NCI-H146 (cell line): Measurements from ENCODE around the gene APP.
"Not testable (repeated sequence)": the region's sequence is repeated elsewhere in the genome, so short reads cannot be mapped to it uniquely, and the experiment has no call there.

Source experiments
- DNase-seq: peaks from one replicate; lab custom pipeline; 2025; lab: John Stamatoyannopoulos, UW

APP gene

GRCh38 chr21:26097475-26097874 is 73.1 kb downstream of the APP start:
- no peak for DNase-seq

DNA sequence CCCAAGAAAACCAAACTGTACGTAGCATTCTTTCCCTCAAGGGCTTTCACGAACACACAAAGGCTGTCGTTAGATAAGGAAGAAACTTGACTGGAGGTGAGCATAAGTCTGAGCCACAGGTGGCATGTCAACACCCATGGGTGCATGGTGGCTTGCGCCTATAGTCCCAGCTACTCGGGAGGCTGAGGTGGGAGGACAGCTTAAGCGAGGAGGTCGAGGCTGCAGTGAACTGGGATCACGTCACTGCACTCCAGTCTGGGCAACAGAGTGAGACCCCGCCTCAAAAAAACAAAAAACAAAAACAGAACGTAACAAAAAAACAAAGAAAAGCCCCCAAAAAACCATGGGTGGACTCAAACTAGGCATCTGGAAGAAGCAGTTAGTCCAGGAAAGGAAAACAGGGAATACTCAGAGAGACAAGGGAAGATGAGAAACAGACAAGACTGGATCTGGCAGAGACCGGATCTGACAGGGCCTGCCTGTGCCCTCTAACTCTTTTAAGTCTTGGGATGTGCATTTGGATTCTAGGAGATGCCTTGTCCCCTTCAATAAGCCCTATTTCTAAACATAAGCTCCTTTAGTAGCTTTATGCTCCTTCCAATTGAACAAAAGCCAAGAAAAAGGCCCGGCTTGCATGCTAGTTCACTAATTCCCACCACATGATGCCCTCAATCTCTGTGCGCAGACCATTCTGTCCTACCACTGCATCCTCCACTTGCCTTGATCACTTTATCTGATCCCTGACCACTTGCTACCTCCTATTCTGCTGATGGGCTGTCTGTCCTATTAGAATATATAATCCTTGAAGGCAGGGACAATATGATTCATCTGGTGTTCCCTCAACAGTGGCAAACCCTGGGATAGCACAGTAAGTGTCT is 73.8 kb downstream of the APP start:
- no peak for DNase-seq

- DNase-seq = no peak
Observed at GRCh38 chr21:26095131-26095530, 75.4 kb downstream of the APP start.

GRCh38 chr21:26093122-26093521 is 77.4 kb downstream of the APP start:
- no peak for DNase-seq

GRCh38 chr21:26091480-26092018 is 79.0 kb downstream of the APP start:
- DNase-seq = no peak

- no peak for DNase-seq
Observed at GRCh38 chr21:26089730-26090129, 80.8 kb downstream of the APP start.

DNA sequence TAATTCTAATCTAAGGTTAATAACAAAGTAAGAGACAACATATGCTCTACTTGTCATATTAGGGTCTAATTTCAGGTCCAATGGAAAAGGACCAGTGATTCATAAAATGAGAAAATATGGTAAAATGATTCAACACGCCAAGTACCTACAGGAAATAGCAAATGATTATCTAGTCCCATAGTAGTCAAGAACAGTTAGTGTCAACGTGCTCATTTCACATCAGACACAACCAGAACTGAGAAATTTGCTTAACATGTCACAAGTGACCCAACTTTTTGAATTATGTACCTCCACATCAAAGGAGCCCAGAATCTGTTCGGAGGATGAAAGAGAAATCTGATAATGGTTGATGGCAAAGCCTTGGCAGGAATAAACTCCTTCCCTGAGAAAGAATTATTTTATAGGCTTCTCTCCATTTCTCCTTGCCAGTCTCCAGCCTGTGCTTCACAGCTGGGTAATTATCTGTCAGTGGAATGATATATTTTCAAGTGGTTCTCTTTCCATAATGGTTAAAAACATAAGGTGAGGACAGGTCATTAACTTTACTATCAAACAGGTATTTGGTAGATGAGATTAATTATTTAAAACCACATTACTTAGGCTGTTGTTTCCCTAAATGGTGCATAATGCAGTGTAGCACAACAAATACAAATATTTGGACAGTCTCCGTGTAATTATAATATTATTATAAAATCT is 83.2 kb downstream of the APP start:
- DNase-seq = no peak

GRCh38 chr21:26085882-26086281 is 84.7 kb downstream of the APP start:
- no peak for DNase-seq

DNA sequence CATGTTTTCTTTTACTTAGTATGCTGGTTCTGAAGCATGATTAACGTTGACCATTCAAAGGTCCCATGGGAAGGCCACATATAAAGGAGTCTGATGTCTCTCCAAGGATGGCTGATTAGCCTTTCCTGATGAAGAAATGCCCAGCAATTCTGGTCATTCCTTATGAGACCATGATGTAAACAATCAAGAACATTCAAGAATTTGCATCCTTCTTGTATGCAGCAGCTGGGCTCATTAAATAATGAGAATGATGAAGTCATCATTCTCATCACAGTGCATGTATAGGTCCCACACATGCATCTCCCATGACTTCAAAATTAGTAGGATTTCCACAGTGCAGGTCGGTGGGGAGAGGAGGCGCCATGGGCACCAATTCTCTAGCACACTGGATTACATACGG is 85.4 kb downstream of the APP start:
- DNase-seq = no peak

GRCh38 chr21:26082549-26082948 is 88.0 kb downstream of the APP start:
- DNase-seq = no peak

- DNase-seq = not testable (repeated sequence)
Observed at GRCh38 chr21:26081175-26081760, 89.3 kb downstream of the APP start.

GRCh38 chr21:26080211-26080610 is 90.4 kb downstream of the APP start:
- no peak for DNase-seq

DNA sequence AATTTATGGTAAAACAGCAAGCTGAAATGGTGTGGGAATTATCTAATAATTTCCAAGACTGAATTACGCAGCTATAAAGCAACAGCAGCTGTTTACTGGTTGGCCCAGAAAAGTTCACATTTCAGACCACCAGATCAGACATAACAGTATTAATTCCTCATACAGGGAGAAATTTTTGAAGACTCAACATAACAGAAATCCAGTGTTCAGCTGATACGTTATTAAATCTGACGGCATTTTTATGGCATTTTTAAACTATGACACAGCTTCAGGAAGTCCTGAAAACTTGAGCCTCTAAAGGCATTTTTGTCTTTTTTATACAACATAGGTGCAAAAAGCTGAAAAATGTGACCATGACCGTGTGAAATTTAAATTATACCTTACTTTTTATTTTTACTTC is 91.2 kb downstream of the APP start:
- no peak for DNase-seq

DNA sequence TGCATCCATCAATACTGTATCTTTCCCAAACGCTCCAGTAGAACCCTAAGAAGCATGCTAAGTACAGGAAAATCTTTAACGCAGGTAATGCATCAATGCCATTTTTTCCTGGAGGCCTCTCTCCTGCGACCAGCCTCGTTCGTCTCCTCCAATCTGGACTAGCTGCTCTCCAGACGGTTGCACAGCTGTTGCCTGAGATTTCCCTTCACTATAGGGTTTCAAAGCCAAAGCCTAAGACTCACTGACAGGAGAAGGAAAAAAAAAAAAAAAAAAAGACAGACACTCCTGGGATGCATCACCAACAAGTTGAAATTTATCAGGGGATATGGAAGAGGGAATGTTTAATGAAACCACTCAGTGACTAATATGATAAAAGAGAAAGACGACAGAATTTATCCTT is 93.0 kb downstream of the APP start:
- DNase-seq = no peak

DNA sequence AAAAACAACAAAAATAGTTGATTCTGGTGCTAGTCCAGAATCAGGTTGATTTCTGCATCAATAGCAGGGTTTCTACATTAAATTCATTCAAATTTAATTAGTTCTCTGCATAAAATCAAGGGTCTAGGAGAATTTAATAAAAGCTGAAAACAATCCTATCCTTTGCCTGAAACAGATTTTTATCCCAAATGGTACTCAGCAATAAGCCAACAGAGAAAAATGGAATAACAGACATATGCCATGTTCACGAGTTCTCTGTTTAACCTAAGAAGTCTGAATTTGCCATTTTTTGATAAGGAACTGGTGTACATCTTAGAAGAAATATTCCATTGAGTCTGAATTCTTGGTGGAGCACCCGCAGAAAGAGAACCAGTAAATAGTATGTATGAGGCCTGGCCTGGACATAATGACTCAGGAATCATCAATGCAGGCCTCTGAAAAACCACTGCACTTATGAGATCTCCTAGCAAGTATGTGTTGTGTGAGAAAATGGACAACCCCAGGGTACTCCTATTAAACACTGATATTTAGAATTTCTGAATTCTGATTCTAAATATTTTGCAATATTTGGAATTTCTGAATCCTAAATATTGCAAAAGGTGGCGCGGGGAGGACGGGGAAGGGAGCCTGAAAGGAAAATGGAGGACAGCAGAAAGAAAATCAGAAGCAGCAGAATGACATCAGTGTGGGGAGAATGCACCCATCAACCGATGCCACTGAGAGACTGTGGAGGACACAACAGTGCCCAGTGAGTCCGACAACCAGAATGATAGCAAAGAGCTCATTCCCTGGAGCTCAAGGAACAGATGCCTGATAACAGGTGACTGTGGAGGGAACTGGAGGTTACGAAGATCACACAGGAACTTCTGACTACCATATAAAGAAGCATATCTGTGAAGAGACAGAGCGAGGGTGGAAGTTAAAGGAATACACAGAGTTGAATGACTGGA is 97.6 kb downstream of the APP start:
- no peak for DNase-seq

- no peak for DNase-seq
Observed at GRCh38 chr21:26070822-26071425, 99.6 kb downstream of the APP start.

- DNase-seq = no peak
Observed at GRCh38 chr21:26070121-26070520, 100.4 kb downstream of the APP start.

DNA sequence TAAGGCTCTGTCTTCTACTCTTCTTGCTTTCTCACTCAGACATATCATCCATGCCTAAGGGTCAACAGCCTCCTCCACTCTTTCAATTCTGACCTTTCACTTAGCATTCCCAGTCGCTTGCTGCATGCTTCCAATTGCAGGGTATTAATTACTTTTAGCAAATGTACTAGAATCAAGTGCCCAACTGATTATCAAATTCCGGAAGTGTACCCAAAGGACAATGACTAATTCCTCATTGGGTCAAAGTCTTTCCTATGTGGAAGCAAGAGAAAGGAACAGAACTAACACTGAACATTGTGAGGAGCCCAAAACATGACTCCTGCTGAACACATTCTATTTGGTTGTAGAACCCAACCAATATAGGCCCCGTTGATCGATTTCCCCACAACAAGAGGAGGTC is 101.8 kb downstream of the APP start:
- DNase-seq = no peak

DNA sequence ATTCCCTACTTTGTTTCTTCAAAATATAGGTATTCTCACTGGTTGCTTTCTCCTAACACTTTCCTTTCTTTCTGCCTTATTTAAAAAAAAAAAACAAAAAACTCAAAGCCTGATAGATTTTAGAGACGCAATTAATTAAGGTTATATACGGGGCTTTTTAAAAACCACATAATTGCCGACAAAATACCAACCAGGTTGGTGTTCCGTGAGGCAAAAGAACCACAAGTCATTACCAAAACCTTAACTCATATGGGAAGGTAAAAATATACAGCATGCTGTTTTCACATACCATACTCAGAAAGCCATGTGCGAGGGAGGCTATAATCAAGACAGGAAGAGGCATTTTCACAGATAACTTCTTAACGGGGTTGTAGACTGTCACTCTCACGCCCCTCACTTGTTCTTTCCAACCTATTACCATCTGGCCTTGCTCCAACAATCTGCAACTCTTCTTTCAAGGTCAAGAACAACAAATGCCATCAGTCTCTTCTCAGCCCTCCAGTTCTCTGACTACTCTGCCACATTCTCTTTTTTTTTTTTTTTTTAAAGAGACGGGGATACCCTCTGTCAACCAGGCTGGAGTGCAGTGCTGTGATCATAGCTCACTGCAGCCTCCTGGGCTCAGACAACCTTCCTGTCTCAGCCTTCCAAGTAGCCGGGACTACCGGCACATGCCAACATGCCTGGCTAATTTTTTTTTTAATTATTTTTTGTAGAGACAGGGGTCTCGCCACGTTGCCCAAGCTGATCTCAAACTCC is 102.6 kb downstream of the APP start:
- no peak for DNase-seq

- DNase-seq = no peak
Observed at GRCh38 chr21:26064506-26064905, 106.1 kb downstream of the APP start.

GRCh38 chr21:26061437-26061836 is 109.1 kb downstream of the APP start:
- no peak for DNase-seq
